22Rv1 (cell line): Measurements from ENCODE around the gene EHHADH.

Source experiments
- ZFX ChIP-seq: fragments of 450-650 bp; IDR thresholded peaks from 2 replicates; pipeline ENCODE4 v1.6.1; 2017; ENCODE audit warnings: antibody characterized with exemption, borderline replicate concordance
- TF ChIP-seq, protein P1 (sequence below): fragments of 450-650 bp; IDR thresholded peaks from 2 replicates; pipeline ENCODE4 v1.5.1; 2017; ENCODE audit warnings: mild to moderate bottlenecking

DNA sequence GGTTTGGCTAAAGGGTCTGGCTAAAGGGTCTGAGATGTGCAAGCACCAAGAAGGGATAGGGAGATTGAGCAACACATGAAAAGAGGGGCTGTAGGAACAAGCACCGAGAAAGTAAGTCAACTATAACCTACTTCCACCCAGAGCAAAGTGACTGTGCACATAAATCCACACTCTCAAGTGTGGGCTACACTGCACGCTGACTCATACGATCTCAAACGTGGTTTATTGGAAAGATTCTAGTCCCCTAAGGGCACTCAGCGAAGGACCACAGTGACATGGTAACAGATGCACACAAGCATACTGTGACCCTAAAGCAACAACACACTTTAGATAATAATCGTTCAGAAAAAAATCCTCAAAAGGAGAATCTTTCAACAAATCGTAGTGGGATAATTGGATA, 48.0 kb downstream of the EHHADH start:
- TF ChIP-seq, protein P1, sequence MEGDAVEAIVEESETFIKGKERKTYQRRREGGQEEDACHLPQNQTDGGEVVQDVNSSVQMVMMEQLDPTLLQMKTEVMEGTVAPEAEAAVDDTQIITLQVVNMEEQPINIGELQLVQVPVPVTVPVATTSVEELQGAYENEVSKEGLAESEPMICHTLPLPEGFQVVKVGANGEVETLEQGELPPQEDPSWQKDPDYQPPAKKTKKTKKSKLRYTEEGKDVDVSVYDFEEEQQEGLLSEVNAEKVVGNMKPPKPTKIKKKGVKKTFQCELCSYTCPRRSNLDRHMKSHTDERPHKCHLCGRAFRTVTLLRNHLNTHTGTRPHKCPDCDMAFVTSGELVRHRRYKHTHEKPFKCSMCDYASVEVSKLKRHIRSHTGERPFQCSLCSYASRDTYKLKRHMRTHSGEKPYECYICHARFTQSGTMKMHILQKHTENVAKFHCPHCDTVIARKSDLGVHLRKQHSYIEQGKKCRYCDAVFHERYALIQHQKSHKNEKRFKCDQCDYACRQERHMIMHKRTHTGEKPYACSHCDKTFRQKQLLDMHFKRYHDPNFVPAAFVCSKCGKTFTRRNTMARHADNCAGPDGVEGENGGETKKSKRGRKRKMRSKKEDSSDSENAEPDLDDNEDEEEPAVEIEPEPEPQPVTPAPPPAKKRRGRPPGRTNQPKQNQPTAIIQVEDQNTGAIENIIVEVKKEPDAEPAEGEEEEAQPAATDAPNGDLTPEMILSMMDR: no peak
- no peak for TF ChIP-seq ZFX
